HepG2 (cell line): ENCODE measurements around the gene LIN28B. TPM values are rescaled to one million over a fixed set of nuclear protein-coding genes. Genes with fewer than 3 reads are reported as not detected.

Source experiments
- ATAC-seq: fragments of 200-7000 bp; cut with Tn5 transposase; 3 replicates; pipeline ENCODE4 v1.9.1; 2020; ENCODE audit warnings: mild to moderate bottlenecking, moderate library complexity
- BruUV-seq: library from RNA; stranded (reverse); fragments of 400-500 nt; replicated peaks from 2 replicates; lab custom pipeline; 2021; lab: Mats Ljungman, UMichigan
- CTCF ChIA-PET: fragments of 300-600 bp; formaldehyde crosslinking; extraction: SDS; loops from one replicate; lab custom pipeline; 2021; ENCODE audit warnings: low total read pairs, inconsistent platforms, low intra/inter-chr PET ratio; lab: Yijun Ruan, JAX
- POLR2A ChIA-PET: fragments of 350-600 bp; sonication (Branson Sonifier 250); formaldehyde crosslinking; loops from one replicate; lab custom pipeline; 2020; ENCODE audit warnings: antibody characterized with exemption, inconsistent platforms; lab: Yijun Ruan, JAX
- DNase-seq: peaks from one replicate; pipeline ENCODE4 v3.0.0-alpha.2; 2015; ENCODE audit warnings: low spot score
- FAIRE-seq: peaks from 3 replicates; lab custom pipeline; 2011; peaks lifted over from hg19 to GRCh38; lab: Jason Lieb, UNC
- H2AFZ ChIP-seq: one replicate; pipeline ENCODE4 v1.6.1; 2011; ENCODE audit warnings: low read length, inconsistent platforms
- H3K27ac ChIP-seq: fragments of 300-600 bp; 3 replicates; pipeline ENCODE4 v1.8.0; 2011; ENCODE audit warnings: mixed run types, mild to moderate bottlenecking, mixed read lengths, low read length, inconsistent platforms; ENCODE audit not compliant: insufficient read depth; ENCODE audit errors: extremely low read length
- H3K27me3 ChIP-seq, 2 experiments: fragments of 200-600 bp in 1 of 2; 2 replicates in 1 of 2; 3 replicates in 1 of 2; pipeline versions ENCODE4 v1.6.0 to v1.8.0; 2011; ENCODE audit warnings: low read length in 2 of 2, mild to moderate bottlenecking in 2 of 2, moderate library complexity in 2 of 2, inconsistent platforms in 1 of 2; ENCODE audit not compliant: insufficient read depth in 2 of 2, control insufficient read depth in 1 of 2
- H3K36me3 ChIP-seq, 2 experiments: fragments of 200-600 bp in 1 of 2; replicated peaks in 1 of 2; 2 replicates in 1 of 2; 3 replicates in 1 of 2; pipeline versions ENCODE4 v1.5.1 to v1.8.0; 2011; ENCODE audit warnings: low read length in 2 of 2, inconsistent platforms in 1 of 2; ENCODE audit not compliant: insufficient read depth in 2 of 2, control insufficient read depth in 1 of 2
- H3K4me1 ChIP-seq: 2 replicates; pipeline ENCODE4 v1.5.1; 2012; ENCODE audit warnings: low read length, inconsistent platforms; ENCODE audit not compliant: insufficient read depth
- H3K4me2 ChIP-seq: 2 replicates; pipeline ENCODE4 v1.6.0; 2011; ENCODE audit warnings: low read depth, low read length, inconsistent platforms
- H3K4me3 ChIP-seq, 3 experiments: fragments of 200-600 bp in 1 of 3; sonication (generic), shearing (Covaris generic) in 1 of 3; replicated peaks in 1 of 3; 2 replicates each; pipeline ENCODE4 v1.5.1; 2011 to 2016; ENCODE audit warnings: low read length in 3 of 3, inconsistent platforms in 2 of 3, low read depth in 2 of 3, mild to moderate bottlenecking in 2 of 3, control low read depth in 1 of 3, mixed read lengths in 1 of 3; ENCODE audit not compliant: insufficient read depth in 1 of 3
- H3K79me2 ChIP-seq: one replicate; pipeline ENCODE4 v1.6.1; 2011; ENCODE audit warnings: low read length, inconsistent platforms; ENCODE audit not compliant: insufficient read depth
- H3K9ac ChIP-seq: 2 replicates; pipeline ENCODE4 v1.6.0; 2011; ENCODE audit warnings: mild to moderate bottlenecking, low read depth, low read length, inconsistent platforms; ENCODE audit not compliant: insufficient read depth
- H3K9me3 ChIP-seq: 2 replicates; pipeline ENCODE4 v1.5.1; 2012; ENCODE audit warnings: mild to moderate bottlenecking, low read length
- H4K20me1 ChIP-seq: 2 replicates; pipeline ENCODE4 v1.6.0; 2011; ENCODE audit warnings: inconsistent platforms, mild to moderate bottlenecking, low read length, moderate library complexity; ENCODE audit not compliant: insufficient read depth
- CBX1 ChIP-seq: IDR thresholded peaks from one replicate; pipeline ENCODE4 v1.6.1; 2016; ENCODE audit warnings: antibody characterized with exemption, low read depth
- CREM ChIP-seq, 2 experiments: sonication (generic) in 1 of 2; formaldehyde crosslinking in 1 of 2; IDR thresholded peaks; 2 replicates each; pipeline versions ENCODE4 v1.4.0 to v1.6.1; 2016 to 2020; ENCODE audit warnings: antibody characterized with exemption in 1 of 2, mild to moderate bottlenecking in 1 of 2, missing genetic modification reagents in 1 of 2
- FOXA1 ChIP-seq, 2 experiments: fragments of 450-650 bp in 1 of 2; sonication (generic) in 1 of 2; formaldehyde crosslinking in 1 of 2; IDR thresholded peaks; 2 replicates each; pipeline versions ENCODE4 v1.4.0 to v1.6.1; 2016 to 2020; ENCODE audit warnings: missing genetic modification reagents in 1 of 2
- FOXO1 ChIP-seq: sonication (generic); formaldehyde crosslinking; IDR thresholded peaks from 2 replicates; pipeline ENCODE4 v1.4.0; 2020; ENCODE audit warnings: missing genetic modification reagents
- GATA4 ChIP-seq: sonication (generic); IDR thresholded peaks from 2 replicates; pipeline ENCODE4 v1.6.1; 2016; ENCODE audit warnings: antibody characterized with exemption, low read depth, borderline replicate concordance
- KLF11 ChIP-seq: IDR thresholded peaks from 2 replicates; pipeline ENCODE4 v1.6.1; 2016; ENCODE audit warnings: missing compliant biosample characterization
- NFE2L1 ChIP-seq: sonication (generic); formaldehyde crosslinking; IDR thresholded peaks from 2 replicates; pipeline ENCODE4 v1.4.0; 2020; ENCODE audit warnings: missing genetic modification reagents, mild to moderate bottlenecking, borderline replicate concordance
- NFYB ChIP-seq: sonication (generic); formaldehyde crosslinking; IDR thresholded peaks from 2 replicates; pipeline ENCODE4 v1.4.0; 2020; ENCODE audit warnings: missing genetic modification reagents
- NR2F6 ChIP-seq, 2 experiments: IDR thresholded peaks; 2 replicates each; pipeline ENCODE4 v1.6.1; 2016; ENCODE audit warnings: antibody characterized with exemption in 1 of 2, mild to moderate bottlenecking in 1 of 2
- PHF20 ChIP-seq: sonication (generic); formaldehyde crosslinking; IDR thresholded peaks from 2 replicates; pipeline ENCODE4 v1.5.0; 2020; ENCODE audit warnings: mild to moderate bottlenecking, missing genetic modification reagents
- POGZ ChIP-seq: sonication (generic); formaldehyde crosslinking; IDR thresholded peaks from 2 replicates; pipeline ENCODE4 v1.4.0; 2020; ENCODE audit warnings: mild to moderate bottlenecking, missing genetic modification reagents
- RXRB ChIP-seq: IDR thresholded peaks from 2 replicates; pipeline ENCODE4 v1.6.1; 2016; ENCODE audit warnings: borderline replicate concordance, missing genetic modification reagents, missing compliant biosample characterization
- SNAI1 ChIP-seq: sonication (generic); formaldehyde crosslinking; IDR thresholded peaks from 2 replicates; pipeline ENCODE4 v1.5.0; 2020; ENCODE audit warnings: mild to moderate bottlenecking, missing genetic modification reagents, borderline replicate concordance
- TCF7 ChIP-seq: sonication (generic); IDR thresholded peaks from 2 replicates; pipeline ENCODE4 v1.6.1; 2016; ENCODE audit warnings: antibody characterized with exemption, low read depth
- TFDP2 ChIP-seq: sonication (generic); formaldehyde crosslinking; IDR thresholded peaks from 2 replicates; pipeline ENCODE4 v1.4.0; 2020; ENCODE audit warnings: missing genetic modification reagents
- ZBTB1 ChIP-seq: sonication (generic); formaldehyde crosslinking; IDR thresholded peaks from 2 replicates; pipeline ENCODE4 v1.4.0; 2020; ENCODE audit warnings: missing genetic modification reagents, borderline replicate concordance
- ZFX ChIP-seq: sonication (generic); formaldehyde crosslinking; IDR thresholded peaks from 2 replicates; pipeline ENCODE4 v1.4.0; 2020; ENCODE audit warnings: mild to moderate bottlenecking, low read depth, missing genetic modification reagents, moderate library complexity
- ZNF30 ChIP-seq: sonication (generic); formaldehyde crosslinking; IDR thresholded peaks from 2 replicates; pipeline ENCODE4 v1.5.0; 2020; ENCODE audit warnings: mild to moderate bottlenecking, missing genetic modification reagents
- ZNF512B ChIP-seq: sonication (generic); formaldehyde crosslinking; IDR thresholded peaks from 2 replicates; pipeline ENCODE4 v1.5.1; 2020; ENCODE audit warnings: missing genetic modification reagents, mild to moderate bottlenecking, borderline replicate concordance
- ZNF670 ChIP-seq: sonication (generic); formaldehyde crosslinking; IDR thresholded peaks from 2 replicates; pipeline ENCODE4 v1.8.0; 2022; ENCODE audit warnings: mild to moderate bottlenecking, missing genetic modification reagents, borderline replicate concordance
- in situ Hi-C: cut with HindIII; loops from 2 replicates; pipeline ENCODE4 v1.10.0; 2017; ENCODE audit warnings: low pct_unique_long_range_greater_than_20kb; ENCODE audit not compliant: extremely low pct_ligation_motif_present
- intact Hi-C: fragments of 100-400 bp; cut with micrococcal nuclease; formaldehyde crosslinking; loops from one replicate; pipeline ENCODE4 v1.10.0; 2022; ENCODE audit not compliant: unreplicated experiment
- polyA plus RNA-seq, 8 experiments: library from polyadenylated mRNA; depleted of rRNA in 3 of 8; stranded (reverse) in 7 of 8; unstranded in 1 of 8; fragments of >200 nt; fragmentation: Illumina TruSeq in 4 of 8; extraction: Trizol in 4 of 8; gene quantifications; 2 replicates each; pipeline versions ENCODE4 v1.2.1 to v1.2.3, GENCODE V29; 2011 to 2016; ENCODE audit warnings: low read depth in 4 of 8, missing spikeins in 1 of 8, mixed read lengths in 1 of 8; ENCODE audit not compliant: insufficient read depth in 1 of 8
- total RNA-seq, 5 experiments: library from RNA; depleted of rRNA; stranded (reverse); fragments of >200 nt; fragmentation: Illumina TruSeq; extraction: Trizol; gene quantifications; 2 replicates each; pipeline ENCODE4 v1.2.3, GENCODE V29; 2016; ENCODE audit warnings: low read depth in 1 of 5

The LIN28B gene
- total and polyA plus RNA-seq, 2 of the 13 experiments (the other 11 are each of a cell fraction or from before 2014, with no cell fraction given) = 14.5 to 56.8 TPM

- Histone ChIP-seq H3K27ac (no peak overlapping the region), H3K4me3 (no peak overlapping the region), H3K9ac (no peak overlapping the region), H2AFZ (no peak overlapping the region), H3K79me2 (peaks cover 1% of the 10 kb centered on the region), H3K4me1 (peaks cover 22% of the 10 kb centered on the region), H3K4me2 (no peak overlapping the region), H4K20me1 (no peaks in the 10 kb centered on the region), H3K27me3 (no peaks in the 10 kb centered on the region; a peak in 1 of 5 replicates), H3K36me3 (peaks cover 0 to 3% of the 10 kb centered on the region in 2 experiments; a peak in 1 of 5 replicates), H3K9me3 (no peaks in the 10 kb centered on the region)
- in situ Hi-C loops (no loop called here), intact Hi-C loops (no loop called here)
- ChIA-PET POLR2A (no interaction called here), CTCF (no interaction called here)
- BruUV-seq = no TSS peak
- ATAC-seq = no peak
- peak; percentile 58 for DNase-seq
- FAIRE-seq = peak; percentile 56
- TF ChIP-seq TFDP2 (CRISPR knock-in tag) (no peak), ZBTB1 (CRISPR knock-in tag) (no peak), KLF11 (CRISPR knock-in tag) (no peak), TCF7 (peak; percentile 50), ZFX (CRISPR knock-in tag) (no peak), ZNF670 (no peak), RXRB (peak; percentile 20; the same call in 1 of the 2 replicates), CREM (IDR thresholded peaks at IDR 0.05) (peak; percentile 35; the same call in 1 of the 2 replicates), CREM (CRISPR knock-in tag; IDR thresholded peaks at IDR 0.05) (no peak), NFYB (CRISPR knock-in tag) (no peak), PHF20 (no peak), POGZ (CRISPR knock-in tag) (peak; percentile 55; the same call in 1 of the 2 replicates), FOXA1 (IDR thresholded peaks at IDR 0.05) (no peak), FOXA1 (CRISPR knock-in tag; IDR thresholded peaks at IDR 0.05) (0 out of 2 replicates have a peak, but pooled peaks have one; percentile 22), ZNF30 (no peak), NFE2L1 (CRISPR knock-in tag) (no peak), FOXO1 (no peak), ZNF512B (no peak), SNAI1 (no peak), GATA4 (no peak), CBX1 (no peak), NR2F6 (IDR thresholded peaks at IDR 0.05) (peak; percentile 95), NR2F6 (CRISPR knock-in tag; IDR thresholded peaks at IDR 0.05) (peak; percentile 92)
These were observed 78.4 kb downstream of the LIN28B start for GRCh38 chr6:105035299-105035698.
